HUES64 (cell line): ENCODE measurements around the gene TSPAN17. TPM values are rescaled to one million over a fixed set of nuclear protein-coding genes. Genes with fewer than 3 reads are reported as not detected.
"Not testable (repeated sequence)": the region's sequence is repeated elsewhere in the genome, so short reads cannot be mapped to it uniquely, and the experiment has no call there.

ENCODE experiments used
- H3K27ac ChIP-seq: 2 replicates; pipeline ENCODE4 v1.7.0; 2013; ENCODE audit warnings: low read depth, low read length, inconsistent platforms
- H3K27me3 ChIP-seq: 2 replicates; pipeline ENCODE4 v1.6.1; 2013; ENCODE audit warnings: mild to moderate bottlenecking, low read length; ENCODE audit not compliant: insufficient read depth
- H3K36me3 ChIP-seq: 2 replicates; pipeline ENCODE4 v1.6.1; 2013; ENCODE audit warnings: mild to moderate bottlenecking, low read length; ENCODE audit not compliant: insufficient read depth
- H3K4me1 ChIP-seq: 2 replicates; pipeline ENCODE4 v1.6.1; 2013; ENCODE audit warnings: mild to moderate bottlenecking, low read length, moderate library complexity; ENCODE audit not compliant: insufficient read depth
- H3K4me3 ChIP-seq: 2 replicates; pipeline ENCODE4 v1.5.1; 2013; ENCODE audit warnings: mild to moderate bottlenecking, low read length, moderate library complexity
- H3K9ac ChIP-seq: 2 replicates; pipeline ENCODE4 v1.6.1; 2013; ENCODE audit warnings: mild to moderate bottlenecking, low read depth, low read length
- H3K9me3 ChIP-seq: 2 replicates; pipeline ENCODE4 v1.6.1; 2013; ENCODE audit warnings: low read depth, low read length; ENCODE audit not compliant: insufficient read depth
- WGBS: fragments of 150-250, 120-280 bp; methylation state at CpG from one replicate; pipeline ENCODE4 v1.1.7; 2013; ENCODE audit warnings: missing lambda C conversion rate; 5-methylcytosine and 5-hydroxymethylcytosine counted together
- polyA plus RNA-seq, 2 experiments: library from polyadenylated mRNA; stranded (reverse); fragments of 50-300 nt; gene quantifications; one replicate each; pipeline ENCODE4 v1.2.3, GENCODE V29; 2013

TSPAN17 gene
- polyA plus RNA-seq (2013, experiment 1 of 2), result 35.9 TPM
- polyA plus RNA-seq (2013, experiment 2 of 2), result 31.5 TPM

- Histone ChIP-seq H3K4me3 (peak within 1 kb of the TSS; percentile 81), H3K9me3 (no peaks in the 10 kb centered on the region), H3K27me3 (no peaks in the 10 kb centered on the region), H3K36me3 (no peaks in the 10 kb centered on the region), H3K27ac (peak within 1 kb of the TSS; percentile 67), H3K9ac (peak within 1 kb of the TSS; percentile 78), H3K4me1 (peaks cover 16% of the 10 kb centered on the region)
- whole genome bisulfite sequencing, result 1% methylated on average over 61 of the region's 63 CpGs
These were observed at the start of gene TSPAN17 for GRCh38 chr5:176647030-176647842. Gene TSPAN17, plus strand, starts transcription at chr5:176647484. Its CDS starts 132 bp downstream, at chr5:176647616.

- H3K27me3 ChIP-seq, H3K27ac ChIP-seq, H3K9ac ChIP-seq, H3K4me1 ChIP-seq, H3K36me3 ChIP-seq, H3K4me3 ChIP-seq, H3K9me3 ChIP-seq: not testable (repeated sequence)
- 93% methylated on average over 19 of the region's 19 CpGs for WGBS
These were observed 47.4 kb upstream of the TSPAN17 start for GRCh38 chr5:176599749-176600430.

GRCh38 chr5:176601901-176602482, 45.3 kb upstream of the TSPAN17 start:
- H3K9ac ChIP-seq, result no peak overlapping the region
- 85% methylated on average over 12 of the region's 12 CpGs for WGBS
- no peaks in the 10 kb centered on the region for H3K9me3 ChIP-seq
- H3K4me3 ChIP-seq, result no peak overlapping the region
- H3K27me3 ChIP-seq, result no peaks in the 10 kb centered on the region
- peaks cover 7% of the 10 kb centered on the region; the same call in 1 of the 2 replicates for H3K4me1 ChIP-seq
- H3K27ac ChIP-seq, result no peak overlapping the region
- 0 out of 2 replicates have a peak, but pooled peaks cover 8% of the 10 kb centered on the region for H3K36me3 ChIP-seq

- WGBS, result 33% methylated on average over 2 of the region's 2 CpGs
- peaks cover 7% of the 10 kb centered on the region; the same call in 1 of the 2 replicates for H3K4me1 ChIP-seq
- no peak overlapping the region for H3K27ac ChIP-seq
- no peak overlapping the region for H3K9ac ChIP-seq
- H3K9me3 ChIP-seq, result no peaks in the 10 kb centered on the region
- H3K36me3 ChIP-seq, result 0 out of 2 replicates have a peak, but pooled peaks cover 8% of the 10 kb centered on the region
- peaks cover under 1% of the 10 kb centered on the region; the same call in 1 of the 2 replicates for H3K27me3 ChIP-seq
- no peak overlapping the region for H3K4me3 ChIP-seq
These were observed 44.2 kb upstream of the TSPAN17 start for GRCh38 chr5:176603091-176603490.

- WGBS, result 77% methylated on average over 3 of the region's 3 CpGs
These were observed 41.3 kb upstream of the TSPAN17 start for GRCh38 chr5:176606032-176606431.

GRCh38 chr5:176606875-176607274, 40.4 kb upstream of the TSPAN17 start:
- peaks cover 23% of the 10 kb centered on the region for H3K27me3 ChIP-seq
- H3K36me3 ChIP-seq, result no peaks in the 10 kb centered on the region
- no peaks in the 10 kb centered on the region for H3K9me3 ChIP-seq
- no peak overlapping the region for H3K27ac ChIP-seq
- 96% methylated on average over 3 of the region's 3 CpGs for WGBS
- no peak overlapping the region for H3K4me3 ChIP-seq
- H3K9ac ChIP-seq, result no peak overlapping the region
- H3K4me1 ChIP-seq, result peaks cover 13% of the 10 kb centered on the region; the same call in 1 of the 2 replicates

More at GRCh38 chr5:176606032-176606431, 41.3 kb upstream of the TSPAN17 start:
- Histone ChIP-seq H3K4me1 (peaks cover 13% of the 10 kb centered on the region; the same call in 1 of the 2 replicates), H3K36me3 (no peaks in the 10 kb centered on the region), H3K4me3 (no peak overlapping the region), H3K27ac (no peak overlapping the region), H3K9me3 (no peaks in the 10 kb centered on the region), H3K9ac (no peak overlapping the region), H3K27me3 (peaks cover 22% of the 10 kb centered on the region)

- WGBS, result 93% methylated on average over 4 of the region's 4 CpGs
- Histone ChIP-seq H3K9ac (no peak overlapping the region), H3K4me3 (no peak overlapping the region), H3K36me3 (no peaks in the 10 kb centered on the region), H3K27me3 (peaks cover 23% of the 10 kb centered on the region), H3K9me3 (no peaks in the 10 kb centered on the region), H3K27ac (no peak overlapping the region), H3K4me1 (peaks cover 12% of the 10 kb centered on the region; the same call in 1 of the 2 replicates)
These were observed 39.1 kb upstream of the TSPAN17 start for GRCh38 chr5:176608142-176608705.

- H3K27ac ChIP-seq, result peak overlapping the region; percentile 39; the same call in 1 of the 2 replicates
- 32% methylated on average over 45 of the region's 46 CpGs for WGBS
- no peaks in the 10 kb centered on the region for H3K36me3 ChIP-seq
- H3K27me3 ChIP-seq, result peaks cover 23% of the 10 kb centered on the region
- H3K4me1 ChIP-seq, result peaks cover 9% of the 10 kb centered on the region; the same call in 1 of the 2 replicates
- peak overlapping the region; percentile 86 for H3K9ac ChIP-seq
- no peaks in the 10 kb centered on the region for H3K9me3 ChIP-seq
- H3K4me3 ChIP-seq, result peak overlapping the region; percentile 73
These were observed 38.2 kb upstream of the TSPAN17 start for GRCh38 chr5:176608937-176609723.

- no peaks in the 10 kb centered on the region for H3K9me3 ChIP-seq
- peak within 1 kb of the TSS; percentile 73 for H3K4me3 ChIP-seq
- H3K9ac ChIP-seq, result peak within 1 kb of the TSS; percentile 86
- peaks cover 9% of the 10 kb centered on the region; the same call in 1 of the 2 replicates for H3K4me1 ChIP-seq
- peak within 1 kb of the TSS; percentile 39; the same call in 1 of the 2 replicates for H3K27ac ChIP-seq
- peaks cover 23% of the 10 kb centered on the region for H3K27me3 ChIP-seq
- under 1% methylated on average over 99 of the region's 101 CpGs for WGBS
- H3K36me3 ChIP-seq, result no peaks in the 10 kb centered on the region
These were observed 37.4 kb upstream of the TSPAN17 start, which contains the start of gene GPRIN1 for GRCh38 chr5:176609724-176610434. Gene GPRIN1, minus strand, starts transcription at chr5:176610156. Its CDS starts 10,322 bp downstream, at chr5:176599834.
